ENCODE measurements around the gene TSEN2.

- no peak for TF ChIP-seq CTCF (IDR thresholded peaks at IDR 0.05)
- no peak for TF ChIP-seq POLR2A (IDR thresholded peaks at IDR 0.05)
- no peak for TF ChIP-seq POLR2AphosphoS5 (IDR thresholded peaks at IDR 0.05)
Observed at GRCh38 chr3:12472000-12472610, 12.2 kb upstream of the TSEN2 start.

Data from breast epithelium (tissue), 3 donors.